Trophoblast cell (in vitro differentiated cells and primary cell): ENCODE results near the gene CEACAM3.
"Not testable (repeated sequence)": the region's sequence is repeated elsewhere in the genome, so short reads cannot be mapped to it uniquely, and the experiment has no call there.

ENCODE experiments used
- DNase-seq, 2 donors: peaks; one replicate each; pipeline ENCODE4 v3.0.0-alpha.2; 2016
- H2AFZ ChIP-seq: 2 replicates; pipeline ENCODE4 v1.6.1; 2013; ENCODE audit warnings: low read length, moderate library complexity, mild to moderate bottlenecking; ENCODE audit not compliant: insufficient read depth, poor library complexity
- H2AK5ac ChIP-seq: 2 replicates; pipeline ENCODE4 v1.6.1; 2013; ENCODE audit warnings: mild to moderate bottlenecking, low read length
- H2BK120ac ChIP-seq: 2 replicates; pipeline ENCODE4 v1.6.1; 2013; ENCODE audit warnings: low read length, mild to moderate bottlenecking, moderate library complexity; ENCODE audit not compliant: insufficient read depth, poor library complexity
- H2BK12ac ChIP-seq: 2 replicates; pipeline ENCODE4 v1.6.1; 2013; ENCODE audit warnings: mild to moderate bottlenecking, low read length, moderate library complexity
- H2BK5ac ChIP-seq: 2 replicates; pipeline ENCODE4 v1.6.1; 2013; ENCODE audit warnings: low read length, low read depth, moderate library complexity, mild to moderate bottlenecking; ENCODE audit not compliant: poor library complexity
- H3K14ac ChIP-seq: 2 replicates; pipeline ENCODE4 v1.6.1; 2013; ENCODE audit warnings: mild to moderate bottlenecking, low read length
- H3K18ac ChIP-seq: 2 replicates; pipeline ENCODE4 v1.6.1; 2013; ENCODE audit warnings: mild to moderate bottlenecking, low read length
- H3K23ac ChIP-seq: 2 replicates; pipeline ENCODE4 v1.6.1; 2013; ENCODE audit warnings: low read length
- H3K27ac ChIP-seq: 2 replicates; pipeline ENCODE4 v1.5.1; 2013; ENCODE audit warnings: low read depth, mild to moderate bottlenecking, inconsistent platforms, low read length, moderate library complexity
- H3K27me3 ChIP-seq: 2 replicates; pipeline ENCODE4 v1.6.1; 2013; ENCODE audit warnings: inconsistent platforms, mild to moderate bottlenecking, low read length, moderate library complexity; ENCODE audit not compliant: insufficient read depth
- H3K36me3 ChIP-seq, 2 experiments: 1 replicate in 1 of 2; 2 replicates in 1 of 2; pipeline ENCODE4 v1.6.1; 2013; ENCODE audit warnings: low read length in 2 of 2, mild to moderate bottlenecking in 2 of 2, moderate library complexity in 1 of 2; ENCODE audit not compliant: insufficient read depth in 2 of 2, control insufficient read depth in 1 of 2
- H3K4ac ChIP-seq: 2 replicates; pipeline ENCODE4 v1.6.1; 2013; ENCODE audit warnings: low read depth, mild to moderate bottlenecking, low read length, moderate library complexity
- H3K4me1 ChIP-seq, 2 experiments: 1 replicate in 1 of 2; 2 replicates in 1 of 2; pipeline ENCODE4 v1.6.1; 2013; ENCODE audit warnings: low read length in 2 of 2, mild to moderate bottlenecking in 2 of 2, moderate library complexity in 1 of 2; ENCODE audit not compliant: insufficient read depth in 2 of 2, control insufficient read depth in 1 of 2
- H3K4me2 ChIP-seq: 2 replicates; pipeline ENCODE4 v1.6.1; 2013; ENCODE audit warnings: inconsistent platforms, mild to moderate bottlenecking, low read length, moderate library complexity
- H3K4me3 ChIP-seq: 2 replicates; pipeline ENCODE4 v1.5.1; 2013; ENCODE audit warnings: mild to moderate bottlenecking, low read depth, low read length, inconsistent platforms
- H3K79me1 ChIP-seq: one replicate; pipeline ENCODE4 v1.6.1; 2013; ENCODE audit warnings: low read length
- H3K79me2 ChIP-seq: 2 replicates; pipeline ENCODE4 v1.6.1; 2013; ENCODE audit warnings: low read length, mild to moderate bottlenecking; ENCODE audit not compliant: control insufficient read depth, insufficient read depth, poor library complexity
- H3K9ac ChIP-seq: 2 replicates; pipeline ENCODE4 v1.6.1; 2013; ENCODE audit warnings: mild to moderate bottlenecking, low read length
- H3K9me3 ChIP-seq: 2 replicates; pipeline ENCODE4 v1.6.1; 2013; ENCODE audit warnings: low read depth, mild to moderate bottlenecking, control low read depth, inconsistent platforms, low read length; ENCODE audit not compliant: insufficient read depth
- H4K12ac ChIP-seq: 2 replicates; pipeline ENCODE4 v1.6.1; 2013; ENCODE audit warnings: low read depth, mild to moderate bottlenecking, low read length, moderate library complexity
- H4K8ac ChIP-seq: 2 replicates; pipeline ENCODE4 v1.6.1; 2013; ENCODE audit warnings: low read depth, mild to moderate bottlenecking, low read length, moderate library complexity
- H4K91ac ChIP-seq: one replicate; pipeline ENCODE4 v1.6.1; 2013; ENCODE audit warnings: low read depth, mild to moderate bottlenecking, low read length, moderate library complexity
- WGBS: extraction: QIAGEN DNeasy Blood & Tissue Kit; methylation state at CpG from one replicate; pipeline ENCODE4 v1.1.7; 2013; ENCODE audit warnings: missing lambda C conversion rate; ENCODE audit not compliant: insufficient read length, insufficient coverage; ENCODE audit errors: extremely low coverage; 5-methylcytosine and 5-hydroxymethylcytosine counted together

Gene CEACAM3

GRCh38 chr19:41789053-41789452 lies 7.3 kb upstream of the CEACAM3 start:
- not testable (repeated sequence) for H3K4me2 ChIP-seq, H3K79me1 ChIP-seq, H2BK120ac ChIP-seq, H3K4me1 ChIP-seq, H3K9me3 ChIP-seq, H3K27ac ChIP-seq, H2BK12ac ChIP-seq, H3K14ac ChIP-seq, H3K18ac ChIP-seq, H2BK5ac ChIP-seq, H3K36me3 ChIP-seq, H4K91ac ChIP-seq, H3K4me3 ChIP-seq, H3K79me2 ChIP-seq, H3K27me3 ChIP-seq, H3K23ac ChIP-seq, H4K8ac ChIP-seq, H2AFZ ChIP-seq, H3K4ac ChIP-seq, H3K9ac ChIP-seq, DNase-seq, H2AK5ac ChIP-seq, H4K12ac ChIP-seq
- WGBS = no CpG with 5 or more reads among the region's 5 CpGs

- Histone ChIP-seq H3K27me3 (no peaks in the 10 kb centered on the region), H3K4me2 (no peak overlapping the region), H3K9ac (no peak overlapping the region), H3K79me2 (no peaks in the 10 kb centered on the region), H4K12ac (no peak overlapping the region), H2BK120ac (no peak overlapping the region), H3K23ac (no peak overlapping the region), H4K8ac (no peak overlapping the region), H3K4me1 (no peaks in the 10 kb centered on the region), H2BK5ac (no peak overlapping the region), H3K79me1 (no peaks in the 10 kb centered on the region), H3K18ac (no peak overlapping the region), H2BK12ac (no peak overlapping the region), H3K14ac (no peak overlapping the region), H3K36me3 (no peaks in the 10 kb centered on the region), H2AFZ (no peak overlapping the region), H4K91ac (no peak overlapping the region), H3K4me3 (no peak overlapping the region), H3K4ac (no peak overlapping the region), H3K9me3 (no peaks in the 10 kb centered on the region), H2AK5ac (no peak overlapping the region), H3K27ac (no peak overlapping the region)
- peak; percentile 15 to 45 for DNase-seq
- no CpG with 5 or more reads among the region's 22 CpGs for WGBS
Observed at GRCh38 chr19:41792513-41793413, 3.6 kb upstream of the CEACAM3 start.

- Histone ChIP-seq H2BK5ac (no peak overlapping the region), H4K8ac (no peak overlapping the region), H3K79me1 (no peaks in the 10 kb centered on the region), H3K9me3 (no peaks in the 10 kb centered on the region), H2AK5ac (no peak overlapping the region), H2AFZ (no peak overlapping the region), H3K4me2 (no peak overlapping the region), H2BK120ac (no peak overlapping the region), H4K91ac (no peak overlapping the region), H3K27me3 (no peaks in the 10 kb centered on the region), H3K23ac (no peak overlapping the region), H3K79me2 (no peaks in the 10 kb centered on the region), H3K4ac (no peak overlapping the region), H3K36me3 (no peaks in the 10 kb centered on the region), H3K18ac (no peak overlapping the region), H3K4me3 (no peak overlapping the region), H3K14ac (no peak overlapping the region), H3K4me1 (no peaks in the 10 kb centered on the region), H4K12ac (no peak overlapping the region), H3K9ac (no peak overlapping the region), H2BK12ac (no peak overlapping the region), H3K27ac (no peak overlapping the region)
- 100% methylated on average over 1 of the region's 1 CpG for WGBS
- DNase-seq = no peak
Observed at GRCh38 chr19:41793414-41793727, 3.0 kb upstream of the CEACAM3 start.

- WGBS = no CpG with 5 or more reads among the region's 5 CpGs
- Histone ChIP-seq H3K79me1 (no peaks in the 10 kb centered on the region), H3K4me1 (no peaks in the 10 kb centered on the region), H3K79me2 (no peaks in the 10 kb centered on the region), H3K4me3 (no peak overlapping the region), H3K27ac (no peak overlapping the region), H3K36me3 (no peaks in the 10 kb centered on the region), H3K4me2 (no peak overlapping the region), H4K8ac (no peak overlapping the region), H4K12ac (no peak overlapping the region), H3K4ac (no peak overlapping the region), H2BK120ac (no peak overlapping the region), H3K9ac (no peak overlapping the region), H3K14ac (no peak overlapping the region), H2AK5ac (no peak overlapping the region), H4K91ac (no peak overlapping the region), H3K18ac (no peak overlapping the region), H3K27me3 (no peaks in the 10 kb centered on the region), H3K9me3 (no peaks in the 10 kb centered on the region), H2AFZ (no peak overlapping the region), H2BK5ac (no peak overlapping the region), H2BK12ac (no peak overlapping the region), H3K23ac (no peak overlapping the region)
- peak; percentile 8 to 65 for DNase-seq
Observed at GRCh38 chr19:41795031-41795461, 1.3 kb upstream of the CEACAM3 start.
